ENCODE measurements around the gene METRNL. TPM values are rescaled to one million over a fixed set of nuclear protein-coding genes. Genes with fewer than 3 reads are reported as not detected.

The METRNL gene
- polyA plus RNA-seq, 1 donor from 2014 or later, result 15.1 TPM

DNA sequence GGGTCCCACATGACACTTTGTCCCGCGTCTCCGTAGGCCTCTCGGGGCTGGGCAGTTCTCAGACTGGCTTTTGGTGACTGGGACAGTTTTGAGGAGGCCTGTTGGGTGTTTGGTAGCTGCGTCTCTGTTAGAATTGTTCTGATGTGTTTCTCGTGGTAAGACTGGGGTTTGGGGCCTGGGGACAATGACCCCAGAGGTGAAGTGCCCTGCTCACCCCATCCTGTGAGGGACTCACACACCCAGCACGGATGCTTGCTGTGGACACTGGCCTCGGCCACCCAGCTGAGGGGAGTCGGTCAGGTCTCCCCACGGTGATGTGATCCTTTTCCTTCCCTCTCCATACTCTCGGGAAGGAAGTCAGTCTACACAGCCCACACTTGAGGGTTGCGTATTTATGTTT is 50.3 kb downstream of the METRNL start:
- TF ChIP-seq, protein P1, sequence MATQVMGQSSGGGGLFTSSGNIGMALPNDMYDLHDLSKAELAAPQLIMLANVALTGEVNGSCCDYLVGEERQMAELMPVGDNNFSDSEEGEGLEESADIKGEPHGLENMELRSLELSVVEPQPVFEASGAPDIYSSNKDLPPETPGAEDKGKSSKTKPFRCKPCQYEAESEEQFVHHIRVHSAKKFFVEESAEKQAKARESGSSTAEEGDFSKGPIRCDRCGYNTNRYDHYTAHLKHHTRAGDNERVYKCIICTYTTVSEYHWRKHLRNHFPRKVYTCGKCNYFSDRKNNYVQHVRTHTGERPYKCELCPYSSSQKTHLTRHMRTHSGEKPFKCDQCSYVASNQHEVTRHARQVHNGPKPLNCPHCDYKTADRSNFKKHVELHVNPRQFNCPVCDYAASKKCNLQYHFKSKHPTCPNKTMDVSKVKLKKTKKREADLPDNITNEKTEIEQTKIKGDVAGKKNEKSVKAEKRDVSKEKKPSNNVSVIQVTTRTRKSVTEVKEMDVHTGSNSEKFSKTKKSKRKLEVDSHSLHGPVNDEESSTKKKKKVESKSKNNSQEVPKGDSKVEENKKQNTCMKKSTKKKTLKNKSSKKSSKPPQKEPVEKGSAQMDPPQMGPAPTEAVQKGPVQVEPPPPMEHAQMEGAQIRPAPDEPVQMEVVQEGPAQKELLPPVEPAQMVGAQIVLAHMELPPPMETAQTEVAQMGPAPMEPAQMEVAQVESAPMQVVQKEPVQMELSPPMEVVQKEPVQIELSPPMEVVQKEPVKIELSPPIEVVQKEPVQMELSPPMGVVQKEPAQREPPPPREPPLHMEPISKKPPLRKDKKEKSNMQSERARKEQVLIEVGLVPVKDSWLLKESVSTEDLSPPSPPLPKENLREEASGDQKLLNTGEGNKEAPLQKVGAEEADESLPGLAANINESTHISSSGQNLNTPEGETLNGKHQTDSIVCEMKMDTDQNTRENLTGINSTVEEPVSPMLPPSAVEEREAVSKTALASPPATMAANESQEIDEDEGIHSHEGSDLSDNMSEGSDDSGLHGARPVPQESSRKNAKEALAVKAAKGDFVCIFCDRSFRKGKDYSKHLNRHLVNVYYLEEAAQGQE (IDR thresholded peaks at IDR 0.05; ENCODE audit: borderline replicate concordance), result no peak
- TF ChIP-seq EP300 (conservative IDR thresholded peaks at IDR 0.05; ENCODE audit: poor library complexity, severe bottlenecking) (no peak), MXI1 (conservative IDR thresholded peaks at IDR 0.05; ENCODE audit: poor library complexity, severe bottlenecking) (no peak)
- no peaks in the 10 kb centered on the region for H3F3A ChIP-seq (ENCODE audit: insufficient read depth, low read length, poor library complexity, severe bottlenecking)
- no peaks in the 10 kb centered on the region for H3K79me2 ChIP-seq (replicated peaks; ENCODE audit: insufficient read depth, low read length)
- no peak overlapping the region for H3K27ac ChIP-seq (ENCODE audit: low read length)
- H4K20me1 ChIP-seq (ENCODE audit: insufficient read depth), result no peaks in the 10 kb centered on the region
- H2AFZ ChIP-seq (ENCODE audit: low read depth, low read length), result no peak overlapping the region
- no peaks in the 10 kb centered on the region for H3K9me3 ChIP-seq (ENCODE audit: low read length)
- H3K27me3 ChIP-seq (ENCODE audit: insufficient read depth, low read depth, low read length), result no peaks in the 10 kb centered on the region
- no peaks in the 10 kb centered on the region for H3K36me3 ChIP-seq (ENCODE audit: insufficient read depth, low read length)
- no peaks in the 10 kb centered on the region for H3K9me2 ChIP-seq (ENCODE audit: insufficient read depth, low read length)
- H3K4me2 ChIP-seq (ENCODE audit: low read length), result no peak overlapping the region
- H3K9ac ChIP-seq (ENCODE audit: low read length), result no peak overlapping the region
- no peak overlapping the region for H3K4me3 ChIP-seq (ENCODE audit: low read length)

DNA sequence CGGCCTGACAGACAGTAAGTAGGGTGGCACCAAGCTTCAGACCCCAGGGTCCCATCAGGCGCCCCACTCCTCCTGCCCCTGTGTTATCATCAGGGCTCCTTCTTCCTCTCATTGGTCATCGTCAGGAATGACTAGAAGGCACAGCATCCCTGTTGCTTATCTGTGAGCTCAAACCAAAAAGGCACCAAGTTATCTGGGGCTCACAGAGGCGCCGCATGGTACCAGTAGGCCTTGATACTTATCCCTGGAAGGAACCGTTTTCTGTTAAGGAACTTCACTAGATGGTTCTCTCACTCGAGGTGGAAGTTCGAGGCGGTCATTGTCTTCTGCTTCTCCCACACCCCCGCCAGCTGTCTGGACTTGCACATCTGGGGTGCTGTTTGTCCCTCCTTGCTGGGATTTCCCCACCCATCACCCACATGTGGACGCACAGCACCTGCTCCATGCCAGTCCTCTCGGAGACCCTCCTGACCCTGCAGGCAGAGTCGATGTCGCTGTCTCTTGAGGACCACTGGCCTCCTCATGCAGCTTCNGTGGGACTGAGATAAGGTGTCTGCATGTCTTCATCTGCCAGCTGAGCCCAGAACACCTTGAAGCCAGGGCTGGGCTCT is 52.1 kb downstream of the METRNL start:
- TF ChIP-seq POLR2AphosphoS5 (IDR thresholded peaks at IDR 0.05), result no peak
- Histone ChIP-seq H3K9me3 (ENCODE audit: low read length) (no peaks in the 10 kb centered on the region), H2AFZ (ENCODE audit: low read depth, low read length) (no peak overlapping the region), H3F3A (ENCODE audit: insufficient read depth, low read length, poor library complexity, severe bottlenecking) (no peaks in the 10 kb centered on the region), H3K9me2 (ENCODE audit: insufficient read depth, low read length) (no peaks in the 10 kb centered on the region), H3K9ac (ENCODE audit: low read length) (no peak overlapping the region), H4K20me1 (ENCODE audit: insufficient read depth) (no peaks in the 10 kb centered on the region), H3K27ac (ENCODE audit: low read length) (no peak overlapping the region), H3K4me2 (ENCODE audit: low read length) (no peak overlapping the region), H3K27me3 (ENCODE audit: insufficient read depth, low read depth, low read length) (no peaks in the 10 kb centered on the region), H3K4me3 (ENCODE audit: low read length) (no peak overlapping the region), H3K36me3 (ENCODE audit: insufficient read depth, low read length) (no peaks in the 10 kb centered on the region), H3K79me2 (replicated peaks; ENCODE audit: insufficient read depth, low read length) (no peaks in the 10 kb centered on the region)

DNA sequence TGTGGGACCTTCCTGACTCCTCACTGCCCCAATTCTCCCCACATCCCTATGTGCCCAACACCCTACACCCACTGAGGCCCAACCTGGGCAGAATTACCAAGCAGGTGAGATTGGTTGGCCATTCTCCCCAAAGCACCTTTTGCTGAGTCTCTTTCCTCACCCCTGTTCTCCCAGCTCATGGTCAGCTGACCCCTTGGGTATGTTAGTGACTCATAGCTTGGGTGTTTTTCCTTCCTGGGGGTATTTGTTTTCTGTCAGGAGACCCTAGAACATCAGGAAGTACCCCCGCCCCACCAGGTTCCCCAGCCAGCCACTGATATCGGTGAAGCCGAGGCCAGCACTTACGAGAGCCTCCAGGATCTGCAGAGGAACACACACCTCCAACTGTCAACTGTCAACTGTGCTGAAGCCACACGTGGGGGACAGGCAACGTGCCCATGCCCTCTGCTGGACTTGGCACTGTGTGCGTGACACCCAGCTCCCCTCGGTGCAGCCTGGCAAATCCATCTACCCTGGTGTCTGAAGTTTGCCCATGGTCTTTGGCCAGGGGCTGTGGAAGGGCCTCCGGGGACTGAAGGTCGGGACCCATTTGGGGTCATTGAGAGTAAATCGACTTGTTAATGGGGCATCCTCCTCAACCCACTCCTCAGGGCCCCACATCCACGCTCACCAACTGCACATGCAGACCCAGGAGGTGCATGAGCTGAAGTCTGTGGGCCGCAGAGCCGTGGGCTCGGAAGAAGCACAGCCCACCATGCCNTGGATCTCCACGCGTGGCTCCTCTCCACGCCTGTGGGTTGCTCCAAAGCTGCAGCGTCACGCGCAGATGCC is 53.1 kb downstream of the METRNL start:
- no peak overlapping the region for H3K4me3 ChIP-seq (ENCODE audit: low read length)
- no peaks in the 10 kb centered on the region for H3K27me3 ChIP-seq (ENCODE audit: insufficient read depth, low read depth, low read length)
- no peak overlapping the region for H2AFZ ChIP-seq (ENCODE audit: low read depth, low read length)
- H3K4me2 ChIP-seq (ENCODE audit: low read length), result no peak overlapping the region
- no peaks in the 10 kb centered on the region for H4K20me1 ChIP-seq (ENCODE audit: insufficient read depth)
- H3F3A ChIP-seq (ENCODE audit: insufficient read depth, low read length, poor library complexity, severe bottlenecking), result no peaks in the 10 kb centered on the region
- no peaks in the 10 kb centered on the region for H3K79me2 ChIP-seq (replicated peaks; ENCODE audit: insufficient read depth, low read length)
- H3K36me3 ChIP-seq (ENCODE audit: insufficient read depth, low read length), result no peaks in the 10 kb centered on the region
- H3K27ac ChIP-seq (ENCODE audit: low read length), result no peak overlapping the region
- no peak overlapping the region for H3K9ac ChIP-seq (ENCODE audit: low read length)
- H3K9me3 ChIP-seq (ENCODE audit: low read length), result no peaks in the 10 kb centered on the region
- no peaks in the 10 kb centered on the region for H3K9me2 ChIP-seq (ENCODE audit: insufficient read depth, low read length)
- TF ChIP-seq, protein P1 (IDR thresholded peaks at IDR 0.05; ENCODE audit: borderline replicate concordance), result no peak
- no peak for TF ChIP-seq RAD21 (conservative IDR thresholded peaks at IDR 0.05)
- TF ChIP-seq TAF1 (IDR thresholded peaks at IDR 0.05; ENCODE audit: low read depth), result no peak
